ENCODE measurements around the gene NUPR1. TPM values are rescaled to one million over a fixed set of nuclear protein-coding genes. Genes with fewer than 3 reads are reported as not detected.
"Not testable (repeated sequence)": the region's sequence is repeated elsewhere in the genome, so short reads cannot be mapped to it uniquely, and the experiment has no call there.

The NUPR1 gene
- polyA plus RNA-seq, 4 donors = 11.7 to 84.7 (median 12.3) TPM

- DNase-seq (ENCODE audit: low read depth in 4 of 4, low spot score in 3 of 4) = no peak
Observed at GRCh38 chr16:28555561-28555960, 16.8 kb upstream of the NUPR1 start.

- DNase-seq (ENCODE audit: low read depth in 4 of 4, low spot score in 3 of 4) = no peak
Observed at GRCh38 chr16:28554634-28555423, 16.1 kb upstream of the NUPR1 start.

DNA sequence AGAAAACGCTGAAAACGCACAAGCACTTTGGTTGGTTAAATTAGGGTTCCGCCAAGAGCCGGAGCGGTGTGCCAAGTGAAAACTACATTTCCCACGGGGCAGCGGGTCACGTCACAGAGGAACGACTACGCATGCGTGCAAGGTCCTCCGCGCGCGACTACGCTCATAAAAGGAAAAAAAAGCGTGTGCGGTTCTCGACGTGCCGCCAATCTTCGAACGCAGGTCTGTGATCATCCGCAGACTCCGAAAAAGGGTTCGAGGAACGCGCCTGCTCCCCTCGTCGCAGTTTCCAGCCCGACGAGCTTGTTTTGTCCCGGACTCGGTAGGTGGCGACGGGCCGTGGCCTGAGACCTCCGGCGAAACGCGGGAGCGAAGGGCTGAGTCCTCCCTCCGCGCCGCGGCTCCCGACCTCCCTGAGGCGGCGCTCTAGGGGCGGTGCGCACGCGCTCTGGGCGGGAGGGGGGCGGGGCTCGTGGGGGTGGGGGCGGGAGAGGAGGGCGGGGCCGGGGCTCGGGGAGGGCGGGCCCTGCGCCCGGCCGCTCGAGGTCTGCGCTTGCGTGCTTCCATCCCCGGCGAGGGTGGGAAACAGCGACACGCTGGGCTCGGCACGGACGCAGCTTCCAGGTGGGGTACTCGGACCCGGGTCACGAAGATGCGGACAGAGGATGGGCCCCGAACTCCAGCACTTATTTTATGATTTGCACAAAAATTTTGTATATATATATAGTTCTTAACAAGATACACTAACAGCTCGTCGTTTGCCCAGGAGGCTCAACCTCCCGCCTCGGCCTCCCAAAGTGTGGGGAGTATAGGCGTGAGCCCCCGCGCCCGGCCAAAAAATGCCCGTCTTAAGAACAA is 15.2 kb upstream of the NUPR1 start, which contains the start of gene SGF29:
Gene SGF29, plus strand, starts transcription at position 145 of the 858 bp plus-strand sequence. CDS start 27,150 bp downstream, outside the sequence.
- peak; percentile 87 to 91 (median 89) for DNase-seq (ENCODE audit: low read depth in 4 of 4, low spot score in 3 of 4)

- no peak for DNase-seq (ENCODE audit: low read depth in 4 of 4, low spot score in 3 of 4)
Observed at GRCh38 chr16:28549301-28549899, 10.6 kb upstream of the NUPR1 start.

DNA sequence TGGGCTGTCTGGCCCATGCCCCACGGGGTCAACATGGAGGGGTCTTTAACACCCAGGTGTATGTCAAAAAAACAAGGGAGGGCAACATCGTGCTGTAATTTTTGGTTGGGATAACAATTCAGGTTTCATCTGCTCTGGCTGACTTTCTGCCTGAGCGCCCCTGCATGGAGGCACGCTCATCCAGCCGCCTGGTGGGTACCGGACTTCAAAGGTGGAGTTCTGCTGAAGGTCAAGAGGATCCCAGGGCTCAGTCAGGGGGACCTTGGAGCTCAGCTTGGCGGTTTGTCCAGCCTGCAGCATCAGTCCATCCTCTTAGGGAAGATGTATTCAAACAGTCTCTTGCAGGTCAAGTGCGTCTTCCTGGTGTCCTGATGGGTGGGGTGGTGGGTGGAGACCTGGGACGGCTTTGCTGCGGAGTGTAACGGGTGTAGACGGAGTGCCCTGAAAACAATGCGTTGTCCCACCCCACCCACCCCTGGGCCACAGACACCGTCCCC is 9.6 kb upstream of the NUPR1 start:
- DNase-seq (ENCODE audit: low read depth in 4 of 4, low spot score in 3 of 4) = no peak

- no peak for DNase-seq (ENCODE audit: low read depth in 4 of 4, low spot score in 3 of 4)
Observed at GRCh38 chr16:28546626-28547025, 7.9 kb upstream of the NUPR1 start.

DNA sequence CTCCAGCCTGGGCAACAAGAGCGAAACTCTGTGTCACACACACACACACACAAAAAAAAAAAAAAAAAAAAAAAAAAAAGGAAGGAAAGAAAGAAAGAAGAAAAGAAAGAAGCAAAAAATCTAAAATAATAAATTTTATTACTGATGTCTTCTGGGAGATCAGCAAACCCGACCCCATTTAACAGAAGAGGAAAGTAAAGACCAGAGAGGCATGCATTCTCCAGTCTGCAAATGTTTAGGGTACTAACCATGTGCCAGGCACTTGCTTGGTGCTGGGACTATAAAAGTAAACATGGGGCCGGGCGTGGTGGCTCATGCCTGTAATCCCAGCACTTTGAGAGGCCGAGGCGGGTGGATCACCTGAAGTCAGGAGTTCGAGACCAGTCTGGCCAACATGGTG is 7.2 kb upstream of the NUPR1 start:
- not testable (repeated sequence) for DNase-seq (ENCODE audit: low read depth in 4 of 4, low spot score in 3 of 4)

- no peak for DNase-seq (ENCODE audit: low read depth in 4 of 4, low spot score in 3 of 4)
Observed at GRCh38 chr16:28544998-28545397, 6.2 kb upstream of the NUPR1 start.

DNA sequence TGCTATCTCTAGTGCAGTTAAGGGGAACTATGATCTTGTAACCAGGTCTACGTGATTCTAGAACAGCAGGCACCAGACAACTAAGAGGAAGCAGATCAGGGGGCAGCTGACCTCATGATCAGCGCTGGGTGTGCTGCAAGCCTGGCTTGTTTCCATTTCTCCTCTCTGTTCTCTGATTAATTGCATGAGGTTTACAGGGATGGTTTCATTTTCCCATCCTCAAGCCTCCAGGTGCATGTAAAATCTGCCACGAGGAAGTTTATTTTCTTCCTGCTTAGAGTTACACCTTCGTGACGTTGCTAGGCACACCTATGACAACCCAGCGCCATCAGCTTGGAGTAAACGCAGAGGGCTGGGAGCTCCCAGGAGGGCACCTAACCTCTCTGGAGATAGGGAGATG is 4.3 kb upstream of the NUPR1 start:
- DNase-seq (ENCODE audit: low read depth in 4 of 4, low spot score in 3 of 4) = no peak

DNA sequence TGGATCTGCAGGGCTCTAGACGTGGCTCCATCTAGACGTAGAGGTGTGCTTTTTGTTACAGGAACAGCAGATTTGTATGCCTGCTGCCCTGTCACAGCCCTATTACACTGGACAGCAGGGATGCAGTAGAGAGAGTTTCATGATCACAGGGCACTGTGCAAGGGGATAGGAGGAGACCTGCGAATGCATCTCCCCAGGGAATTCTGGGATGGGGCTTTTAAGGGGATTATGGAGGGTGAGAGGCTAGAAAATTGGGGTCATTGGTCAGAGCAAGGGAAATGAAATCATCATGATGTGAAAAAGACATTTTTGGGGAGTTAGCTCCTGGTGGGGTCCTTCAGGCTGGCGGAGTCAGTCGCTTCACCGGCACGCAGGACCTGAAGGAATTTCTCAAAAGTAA is 3.9 kb upstream of the NUPR1 start:
- no peak for DNase-seq (ENCODE audit: low read depth in 4 of 4, low spot score in 3 of 4)

DNA sequence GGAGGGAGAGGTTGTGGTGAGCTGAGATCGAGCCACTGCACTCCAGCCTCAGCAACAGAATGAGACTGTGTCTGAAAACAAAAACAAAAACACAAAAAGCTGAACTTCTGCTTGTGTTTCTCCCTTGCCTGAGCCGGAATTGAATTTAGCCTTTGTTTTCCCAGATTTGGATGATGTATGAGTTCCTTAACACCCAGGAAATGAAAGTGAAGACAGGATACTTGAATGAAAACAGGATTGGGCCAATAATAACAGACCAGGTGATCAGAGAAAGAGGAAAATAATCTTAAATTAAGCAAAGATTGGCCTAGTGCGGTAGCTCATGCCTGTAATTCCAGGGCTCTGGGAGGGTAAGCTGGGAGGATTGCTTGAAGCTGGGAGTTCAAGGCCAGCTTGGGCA is 1.6 kb upstream of the NUPR1 start:
- DNase-seq (ENCODE audit: low read depth in 4 of 4, low spot score in 3 of 4) = no peak

- no peak for DNase-seq (ENCODE audit: low read depth in 4 of 4, low spot score in 3 of 4)
Observed at GRCh38 chr16:28537964-28538732, 626 bp downstream of the NUPR1 start.

DNA sequence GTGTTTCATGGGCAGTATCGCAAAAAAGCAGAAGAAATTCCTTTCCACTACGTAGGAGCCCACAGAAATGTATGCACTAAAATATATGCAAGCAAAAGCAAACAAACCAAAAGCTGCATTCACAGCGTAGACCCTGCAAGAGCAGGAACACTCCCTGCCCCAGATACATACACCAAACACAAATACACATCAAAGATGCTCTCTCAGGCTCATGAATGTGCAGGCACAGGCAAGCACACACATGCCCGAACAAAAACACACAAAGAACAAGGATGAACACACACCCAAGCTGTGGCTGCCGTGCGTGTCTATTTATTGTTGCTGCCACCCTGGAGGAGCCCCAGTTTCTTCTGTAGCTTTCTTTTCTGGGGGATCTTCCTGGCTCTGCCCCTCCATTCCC is 1.7 kb downstream of the NUPR1 start:
- no peak for DNase-seq (ENCODE audit: low read depth in 4 of 4, low spot score in 3 of 4)

- DNase-seq (ENCODE audit: low read depth in 4 of 4, low spot score in 3 of 4) = no peak
Observed at GRCh38 chr16:28534542-28535373, 4.0 kb downstream of the NUPR1 start.

- no peak for DNase-seq (ENCODE audit: low read depth in 4 of 4, low spot score in 3 of 4)
Observed at GRCh38 chr16:28532940-28533647, 5.7 kb downstream of the NUPR1 start.

- no peak for DNase-seq (ENCODE audit: low read depth in 4 of 4, low spot score in 3 of 4)
Observed at GRCh38 chr16:28531777-28532744, 6.7 kb downstream of the NUPR1 start.

GRCh38 chr16:28529124-28529523 is 9.7 kb downstream of the NUPR1 start:
- no peak for DNase-seq (ENCODE audit: low read depth in 4 of 4, low spot score in 3 of 4)

GRCh38 chr16:28528463-28528867 is 10.3 kb downstream of the NUPR1 start:
- no peak for DNase-seq (ENCODE audit: low read depth in 4 of 4, low spot score in 3 of 4)
